Liver (tissue), 9 donors: ENCODE measurements around the gene ERCC3. TPM values are rescaled to one million over a fixed set of nuclear protein-coding genes. Genes with fewer than 3 reads are reported as not detected.

ENCODE experiments used
- DNase-seq: peaks from one replicate; pipeline ENCODE4 v3.0.0-alpha.2; 2017; ENCODE audit warnings: low spot score
- H3K27ac ChIP-seq, 2 donors: one replicate each; pipeline ENCODE4 v1.7.0; 2013; ENCODE audit warnings: inconsistent platforms in 2 of 2, low read length in 2 of 2, control low read depth in 1 of 2, low read depth in 1 of 2, mild to moderate bottlenecking in 1 of 2
- H3K27me3 ChIP-seq, 4 donors: one replicate each; pipeline versions ENCODE4 v1.6.1 to v1.7.0; 2013; ENCODE audit warnings: low read length in 3 of 4, inconsistent platforms in 1 of 4, mild to moderate bottlenecking in 1 of 4, moderate library complexity in 1 of 4; ENCODE audit not compliant: control insufficient read depth in 4 of 4, insufficient read depth in 4 of 4
- H3K36me3 ChIP-seq, 4 donors: one replicate each; pipeline versions ENCODE4 v1.6.1 to v1.7.0; 2013; ENCODE audit warnings: low read length in 3 of 4, mild to moderate bottlenecking in 3 of 4, low read depth in 1 of 4, moderate library complexity in 1 of 4; ENCODE audit not compliant: control insufficient read depth in 4 of 4, insufficient read depth in 3 of 4
- H3K4me1 ChIP-seq, 4 donors: one replicate each; pipeline versions ENCODE4 v1.6.1 to v1.7.0; 2013; ENCODE audit warnings: low read length in 3 of 4, mild to moderate bottlenecking in 3 of 4, moderate library complexity in 1 of 4; ENCODE audit not compliant: control insufficient read depth in 4 of 4, insufficient read depth in 4 of 4
- H3K4me3 ChIP-seq, 3 donors: one replicate each; pipeline versions ENCODE4 v1.6.1 to v1.7.0; 2013; ENCODE audit warnings: low read length in 3 of 3, control low read depth in 1 of 3, low read depth in 1 of 3, mild to moderate bottlenecking in 1 of 3
- H3K9ac ChIP-seq, 2 donors: one replicate each; pipeline ENCODE4 v1.7.0; 2013; ENCODE audit warnings: low read length in 2 of 2, mild to moderate bottlenecking in 2 of 2, moderate library complexity in 2 of 2, control low read depth in 1 of 2, low read depth in 1 of 2
- H3K9me3 ChIP-seq, 4 donors: one replicate each; pipeline versions ENCODE4 v1.6.1 to v1.7.0; 2013; ENCODE audit warnings: low read length in 3 of 4; ENCODE audit not compliant: control insufficient read depth in 4 of 4
- ATF3 ChIP-seq: IDR thresholded peaks from 2 replicates; pipeline ENCODE4 v1.6.1; 2016; ENCODE audit warnings: antibody characterized with exemption
- CTCF ChIP-seq: fragments of 150-350 bp; IDR thresholded peaks from 2 replicates; pipeline ENCODE4 v1.5.1; 2017; ENCODE audit warnings: improper control_type of control experiment, low read depth, low read length; ENCODE audit not compliant: missing input control
- EGR1 ChIP-seq, 2 donors: IDR thresholded peaks; 2 replicates each; pipeline ENCODE4 v1.6.1; 2016 to 2018; ENCODE audit warnings: antibody characterized with exemption in 2 of 2, low read depth in 2 of 2
- FOXA1 ChIP-seq: IDR thresholded peaks from 2 replicates; pipeline ENCODE4 v1.6.1; 2016; ENCODE audit warnings: antibody characterized with exemption
- FOXA2 ChIP-seq: IDR thresholded peaks from 2 replicates; pipeline ENCODE4 v1.6.1; 2016; ENCODE audit warnings: antibody characterized with exemption
- GABPA ChIP-seq, 2 donors: IDR thresholded peaks in 1 of 2; conservative IDR thresholded peaks in 1 of 2; 2 replicates each; pipeline ENCODE4 v1.6.1; 2016; ENCODE audit warnings: antibody characterized with exemption in 2 of 2, mild to moderate bottlenecking in 1 of 2, moderate library complexity in 1 of 2
- HNF4A ChIP-seq, 2 donors: conservative IDR thresholded peaks; 2 replicates each; pipeline ENCODE4 v1.6.1; 2016; ENCODE audit warnings: antibody characterized with exemption in 2 of 2, mild to moderate bottlenecking in 2 of 2
- HNF4G ChIP-seq: IDR thresholded peaks from 2 replicates; pipeline ENCODE4 v1.6.1; 2016; ENCODE audit warnings: antibody characterized with exemption
- JUND ChIP-seq, 2 donors: IDR thresholded peaks; 2 replicates each; pipeline ENCODE4 v1.6.1; 2016; ENCODE audit warnings: antibody characterized with exemption in 2 of 2
- MAX ChIP-seq: IDR thresholded peaks from 2 replicates; pipeline ENCODE4 v1.6.1; 2016; ENCODE audit warnings: antibody characterized with exemption
- NR2F2 ChIP-seq: IDR thresholded peaks from 2 replicates; pipeline ENCODE4 v1.6.1; 2016; ENCODE audit warnings: antibody characterized with exemption
- RAD21 ChIP-seq, 2 donors: IDR thresholded peaks; 2 replicates each; pipeline ENCODE4 v1.6.1; 2016; ENCODE audit warnings: antibody characterized with exemption in 2 of 2, mild to moderate bottlenecking in 2 of 2
- REST ChIP-seq: IDR thresholded peaks from 2 replicates; pipeline ENCODE4 v1.6.1; 2016; ENCODE audit warnings: antibody characterized with exemption, mild to moderate bottlenecking
- RXRA ChIP-seq, 2 donors: IDR thresholded peaks; 2 replicates each; pipeline ENCODE4 v1.6.1; 2017 to 2018; ENCODE audit warnings: antibody characterized with exemption in 2 of 2, mild to moderate bottlenecking in 1 of 2
- SP1 ChIP-seq: IDR thresholded peaks from 2 replicates; pipeline ENCODE4 v1.6.1; 2018; ENCODE audit warnings: antibody characterized with exemption, mild to moderate bottlenecking
- TAF1 ChIP-seq: conservative IDR thresholded peaks from 2 replicates; pipeline ENCODE4 v1.6.1; 2016; ENCODE audit warnings: antibody characterized with exemption, mild to moderate bottlenecking
- YY1 ChIP-seq: IDR thresholded peaks from 2 replicates; pipeline ENCODE4 v1.6.1; 2016; ENCODE audit warnings: antibody characterized with exemption, mild to moderate bottlenecking
- ZBTB33 ChIP-seq: IDR thresholded peaks from 2 replicates; pipeline ENCODE4 v1.6.1; 2016; ENCODE audit warnings: antibody characterized with exemption
- WGBS: extraction: QIAGEN DNeasy Blood & Tissue Kit; methylation state at CpG from one replicate; pipeline ENCODE4 v1.1.7; 2013; 5-methylcytosine and 5-hydroxymethylcytosine counted together
- polyA plus RNA-seq, 2 donors: library from polyadenylated mRNA; stranded (reverse) in 1 of 2; unstranded in 1 of 2; fragments of 200-250 nt in 1 of 2; fragments of >200 nt in 1 of 2; fragmentation: Nextera tagmentation in 1 of 2; extraction: Ambion mirVana in 1 of 2; gene quantifications; one replicate each; pipeline versions ENCODE4 v1.2.1 to v1.2.3, GENCODE V29; 2013 to 2015
- total RNA-seq, 2 donors: library from RNA; depleted of rRNA; stranded (reverse); fragments of >200 nt; gene quantifications; one replicate each; pipeline ENCODE4 v1.2.3, GENCODE V29; 2014
- donor health status: healthy.
- donor health status: healthy.
- donor health status: healthy.
- donor health status: healthy.
- donor health status: healthy.

Gene ERCC3
- total and polyA plus RNA-seq, 4 donors = 12.4 to 38.3 (median 17.4) TPM

- H3K27ac ChIP-seq = no peak overlapping the region
- TF ChIP-seq SP1 (no peak), YY1 (no peak), FOXA1 (no peak)
- H3K27me3 ChIP-seq = no peaks in the 10 kb centered on the region
- no peak overlapping the region for H3K9ac ChIP-seq
- no peak for DNase-seq
- peaks cover 22 to 69% (median 51%) of the 10 kb centered on the region in 4 donors for H3K36me3 ChIP-seq
- H3K9me3 ChIP-seq = no peaks in the 10 kb centered on the region
- 96% methylated on average over 2 of the region's 2 CpGs for WGBS
- H3K4me3 ChIP-seq = no peak overlapping the region
- H3K4me1 ChIP-seq = no peaks in the 10 kb centered on the region
Measured at GRCh38 chr2:127283275-127283674, 10.7 kb downstream of the ERCC3 start.

GRCh38 chr2:127280693-127281092 is 13.3 kb downstream of the ERCC3 start:
- no peak for DNase-seq
- Histone ChIP-seq H3K27ac (no peak overlapping the region), H3K9me3 (no peaks in the 10 kb centered on the region), H3K9ac (no peak overlapping the region), H3K4me3 (no peak overlapping the region), H3K4me1 (no peaks in the 10 kb centered on the region), H3K36me3 (peaks cover 10 to 67% (median 48%) of the 10 kb centered on the region in 4 donors), H3K27me3 (no peaks in the 10 kb centered on the region)
- WGBS = 97% methylated on average over 2 of the region's 2 CpGs
- TF ChIP-seq ZBTB33 = no peak
- no peak for TF ChIP-seq HNF4A (conservative IDR thresholded peaks at IDR 0.05)
- no peak for TF ChIP-seq SP1
- no peak for TF ChIP-seq RAD21 (IDR thresholded peaks at IDR 0.05)
- no peak for TF ChIP-seq ATF3
- TF ChIP-seq REST = no peak
- no peak for TF ChIP-seq CTCF
- no peak for TF ChIP-seq FOXA1
- TF ChIP-seq MAX = no peak
- no peak for TF ChIP-seq TAF1
- TF ChIP-seq NR2F2 = no peak
- TF ChIP-seq JUND (IDR thresholded peaks at IDR 0.05) = no peak
- no peak for TF ChIP-seq GABPA (IDR thresholded peaks at IDR 0.05 in 1 of 2, conservative IDR thresholded peaks at IDR 0.05 in 1 of 2)
- TF ChIP-seq RXRA (IDR thresholded peaks at IDR 0.05) = no peak
- TF ChIP-seq HNF4G = no peak
- no peak for TF ChIP-seq YY1
- TF ChIP-seq FOXA2 = no peak
- no peak for TF ChIP-seq EGR1 (IDR thresholded peaks at IDR 0.05; ENCODE audit: low read depth in 2 of 2)
